GM21360 (cell line): ENCODE data around the gene SNX5.

Experiments used
- ATAC-seq: cut with Tn5 transposase; IDR thresholded peaks from one replicate; pipeline ENCODE4 v1.9.1; 2021; ENCODE audit warnings: mild to moderate bottlenecking, moderate library complexity; ENCODE audit not compliant: unreplicated experiment

Gene SNX5

GRCh38 chr20:17921774-17922173 is 46.8 kb downstream of the SNX5 start:
- no peak for ATAC-seq

GRCh38 chr20:17919149-17919548 is 49.4 kb downstream of the SNX5 start:
- ATAC-seq, result no peak

GRCh38 chr20:17917832-17918618 is 50.6 kb downstream of the SNX5 start:
- no peak for ATAC-seq

- no peak for ATAC-seq
Measured at GRCh38 chr20:17916433-17916891, 52.1 kb downstream of the SNX5 start.

DNA sequence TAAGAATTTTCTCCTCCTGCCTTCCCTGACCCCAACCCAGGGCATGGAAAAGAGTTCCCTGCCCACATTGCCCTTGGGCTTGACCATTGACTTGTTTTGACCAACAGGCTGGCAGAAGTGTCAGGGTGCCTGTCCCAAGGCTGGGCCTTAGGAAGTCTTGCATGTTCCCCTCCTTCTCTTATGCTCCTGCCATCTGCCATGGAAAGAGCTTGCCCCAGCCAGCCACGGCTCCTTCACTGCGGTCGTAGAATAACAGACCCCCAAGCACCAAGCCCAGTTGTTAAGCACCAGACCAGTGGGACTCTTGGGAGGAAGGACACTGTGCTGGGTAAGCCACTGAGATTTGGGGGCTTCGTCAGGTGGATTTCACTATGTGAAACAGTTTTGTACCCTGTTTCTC is 53.6 kb downstream of the SNX5 start:
- no peak for ATAC-seq

DNA sequence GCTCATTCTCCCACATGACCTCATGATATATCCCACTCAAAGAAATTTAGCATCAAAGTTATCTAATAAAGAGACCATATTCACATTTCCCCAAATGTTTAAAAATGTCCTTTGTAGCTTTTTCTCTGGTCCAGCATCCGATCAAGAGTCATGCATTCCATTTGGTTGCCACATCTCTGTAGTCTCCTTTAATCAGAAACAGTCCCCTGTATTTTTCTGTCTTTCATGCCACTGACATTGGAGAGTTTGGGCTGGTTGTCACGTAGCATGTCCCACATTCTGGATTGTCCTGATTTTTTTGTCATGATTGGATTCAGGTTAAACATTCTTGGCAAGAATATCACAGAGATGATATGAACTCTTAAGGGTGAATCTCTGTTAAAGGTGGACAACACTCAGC is 55.7 kb downstream of the SNX5 start:
- no peak for ATAC-seq

- no peak for ATAC-seq
Measured at GRCh38 chr20:17911927-17912326, 56.7 kb downstream of the SNX5 start.

DNA sequence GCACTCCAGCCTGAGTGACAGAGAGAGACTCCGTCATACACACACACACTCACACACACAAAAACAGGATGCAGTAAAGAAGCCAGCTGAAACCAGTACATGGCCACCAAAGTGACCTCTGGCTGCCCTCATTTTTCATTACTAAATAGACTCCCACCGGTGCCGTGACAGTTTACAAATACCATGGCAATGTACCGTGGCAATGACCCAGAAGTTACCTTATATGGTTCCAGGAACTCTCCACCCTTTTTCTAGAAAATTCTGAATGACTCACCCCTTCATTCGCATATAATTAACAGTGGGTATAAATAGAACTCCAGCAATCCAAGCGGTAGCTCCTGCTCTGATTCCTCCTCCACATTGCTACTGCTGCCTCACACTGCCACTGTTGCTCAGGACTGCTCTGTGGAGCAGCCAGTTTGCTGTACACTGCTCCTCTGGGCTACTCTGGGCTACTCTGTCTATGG is 57.7 kb downstream of the SNX5 start:
- no peak for ATAC-seq

DNA sequence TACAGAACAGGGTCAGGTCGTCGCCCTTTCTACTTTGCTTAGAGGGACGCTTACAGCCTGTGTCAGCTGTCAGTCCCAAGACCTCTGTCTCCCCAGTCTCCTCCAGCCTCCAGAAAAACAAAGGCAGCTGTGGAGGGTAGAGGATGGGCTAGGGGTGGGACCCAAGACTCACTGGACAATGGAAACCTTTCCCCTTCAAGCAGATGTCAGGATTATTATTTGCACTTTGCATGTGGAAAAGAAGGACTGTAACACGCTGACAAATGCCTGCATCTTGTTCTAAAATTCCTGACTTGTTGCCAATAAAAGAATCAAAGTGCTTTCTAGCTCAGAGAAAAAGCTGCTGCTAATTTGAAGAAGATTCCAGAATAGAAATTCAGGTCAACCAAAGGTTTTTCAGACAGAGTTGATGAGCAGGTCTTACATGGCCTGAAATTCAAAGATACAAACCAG is 58.7 kb downstream of the SNX5 start:
- no peak for ATAC-seq

DNA sequence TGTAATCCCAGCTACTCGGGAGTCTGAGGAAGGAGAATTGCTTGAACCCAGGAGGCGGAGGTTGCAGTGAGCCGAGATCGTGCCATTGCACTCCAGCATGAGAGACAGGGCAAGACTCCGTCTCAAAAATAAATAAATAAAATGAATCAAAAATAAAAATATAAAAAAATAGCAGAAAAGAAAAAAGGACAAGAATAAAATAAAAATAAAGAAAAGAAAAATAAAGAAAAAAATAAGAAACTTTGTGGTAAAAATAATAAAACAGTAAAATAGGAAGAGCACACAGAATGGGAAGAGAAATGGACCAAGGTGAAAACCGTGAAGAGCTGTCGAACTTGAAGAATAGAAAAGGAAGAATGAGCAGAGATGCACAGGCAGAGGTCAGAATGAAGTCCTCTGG is 63.0 kb downstream of the SNX5 start:
- ATAC-seq, result no peak

DNA sequence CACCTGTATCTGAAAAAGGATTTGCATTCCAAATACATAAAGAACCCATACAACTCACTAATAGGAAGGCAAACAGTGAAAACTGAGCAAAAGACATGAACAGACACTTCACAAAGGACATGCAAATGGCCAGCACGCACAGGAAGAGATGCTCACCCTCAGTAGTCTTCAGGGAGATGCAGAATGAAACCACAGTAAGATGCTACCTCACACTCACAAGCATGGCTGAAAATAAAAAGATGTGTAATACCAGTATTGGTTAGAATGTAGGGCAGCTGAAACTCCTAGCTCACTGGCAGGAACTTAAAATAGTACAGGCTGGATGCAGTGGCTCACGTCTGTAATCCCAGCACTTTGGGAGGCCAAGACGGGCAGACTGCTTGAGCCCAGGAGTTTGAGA is 64.6 kb downstream of the SNX5 start:
- ATAC-seq, result peak; percentile 80

DNA sequence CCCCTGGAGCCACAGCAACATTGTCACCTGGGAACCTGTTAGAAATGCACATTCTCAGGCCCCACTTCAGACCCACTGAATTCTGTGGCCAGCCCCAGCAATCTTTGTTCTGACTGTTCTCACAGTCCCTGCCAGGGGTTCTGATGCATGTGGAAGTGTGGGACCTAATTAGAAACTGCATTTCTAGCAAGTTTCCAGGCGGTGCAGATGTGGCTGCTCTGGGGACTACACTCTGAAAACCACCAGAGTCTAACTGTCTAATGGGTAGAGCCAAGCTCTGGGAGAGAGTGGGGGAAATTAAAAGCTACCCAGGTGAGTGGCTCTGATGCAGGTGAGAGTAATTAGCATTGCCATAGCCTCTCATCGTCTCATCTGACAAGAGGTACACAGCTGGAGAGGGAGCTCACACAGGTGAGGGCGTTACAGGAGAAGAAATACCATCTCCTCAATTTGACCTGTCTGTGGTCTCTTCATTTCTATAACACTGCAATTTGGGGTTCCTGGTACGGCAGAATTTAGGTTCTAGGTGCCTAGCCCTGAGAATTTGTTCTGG is 66.0 kb downstream of the SNX5 start:
- no peak for ATAC-seq

GRCh38 chr20:17901971-17902370 is 66.6 kb downstream of the SNX5 start:
- no peak for ATAC-seq

DNA sequence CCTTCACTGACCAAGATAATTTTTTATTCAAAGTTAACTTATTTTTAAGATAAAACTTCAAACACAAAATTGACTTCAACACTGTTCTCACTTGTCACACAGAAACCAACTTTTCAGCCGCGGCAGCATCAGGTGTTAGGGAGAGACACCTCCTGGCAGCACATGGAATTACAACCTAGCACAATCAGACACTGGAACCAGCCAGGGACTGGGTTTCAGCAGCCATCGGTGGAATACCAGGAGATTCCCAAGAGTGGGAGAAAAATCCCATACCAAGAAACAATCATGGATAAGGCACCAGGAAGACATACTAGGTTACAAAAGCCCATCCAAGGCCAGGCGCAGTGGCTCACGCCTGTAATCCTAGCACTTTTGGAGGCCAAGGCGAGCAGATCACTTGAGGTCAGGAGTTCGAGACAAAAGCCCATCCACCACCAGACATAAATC is 70.0 kb downstream of the SNX5 start:
- no peak for ATAC-seq

DNA sequence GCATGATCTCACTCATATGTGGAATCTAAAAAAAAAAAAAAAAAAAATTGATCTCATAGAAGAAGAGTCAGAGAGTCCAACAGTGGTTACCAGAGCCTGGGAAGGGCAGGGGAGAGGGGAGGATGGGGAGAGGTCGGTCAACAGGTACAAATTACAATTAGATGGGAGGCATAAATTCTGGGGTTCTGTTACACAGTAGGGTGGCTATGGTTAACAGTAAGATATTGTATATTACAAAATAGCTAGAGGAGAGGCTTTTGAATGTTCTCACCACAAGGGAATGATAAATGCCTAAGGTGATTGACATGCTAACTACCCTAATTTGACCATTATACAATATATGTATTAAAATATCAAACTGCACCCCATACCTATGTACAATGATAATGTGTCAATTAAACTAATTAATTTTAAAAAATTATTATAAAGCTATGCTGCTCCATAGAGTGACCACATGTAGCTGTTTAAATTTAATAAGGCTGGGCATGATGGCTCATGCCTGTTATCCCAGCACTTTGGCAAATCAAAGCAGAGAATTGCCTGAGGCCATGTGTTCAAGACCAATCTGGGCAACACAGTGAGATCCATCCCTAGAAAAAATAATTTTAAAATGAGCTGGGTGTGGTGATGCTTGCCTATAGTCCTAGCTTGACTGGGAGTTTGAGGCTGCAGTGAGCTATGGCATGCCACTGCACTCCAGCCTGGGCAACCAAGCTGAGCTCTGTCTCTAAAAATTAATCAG is 70.9 kb downstream of the SNX5 start:
- ATAC-seq, result no peak

DNA sequence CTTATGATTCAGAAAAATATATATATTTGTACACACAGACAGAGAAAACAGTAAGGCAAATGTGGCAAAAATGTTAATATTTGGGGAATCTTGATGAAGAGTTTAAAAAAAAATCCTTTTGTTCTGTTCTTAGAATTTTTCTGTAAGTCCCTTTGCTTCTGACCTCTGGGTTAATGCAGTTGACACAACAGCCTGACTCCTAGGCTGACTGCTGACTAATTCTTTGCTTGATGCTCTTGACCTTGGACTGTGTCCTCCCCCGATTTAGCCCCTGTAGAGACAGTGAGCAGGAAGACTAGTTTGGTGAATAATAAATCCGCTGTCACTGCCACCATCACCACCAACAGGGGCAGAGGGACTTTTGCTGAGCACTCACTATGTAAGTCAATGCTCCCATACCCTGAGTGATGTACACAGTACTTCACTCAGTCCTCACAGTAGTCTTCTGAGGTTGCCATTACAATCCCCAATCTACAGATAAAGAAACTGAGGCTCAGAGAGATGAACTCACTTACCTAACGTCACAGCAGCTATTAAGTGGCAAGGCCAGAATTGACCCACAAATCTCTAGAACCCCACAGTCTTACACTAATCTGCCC is 71.7 kb downstream of the SNX5 start:
- peak; percentile 37 for ATAC-seq

DNA sequence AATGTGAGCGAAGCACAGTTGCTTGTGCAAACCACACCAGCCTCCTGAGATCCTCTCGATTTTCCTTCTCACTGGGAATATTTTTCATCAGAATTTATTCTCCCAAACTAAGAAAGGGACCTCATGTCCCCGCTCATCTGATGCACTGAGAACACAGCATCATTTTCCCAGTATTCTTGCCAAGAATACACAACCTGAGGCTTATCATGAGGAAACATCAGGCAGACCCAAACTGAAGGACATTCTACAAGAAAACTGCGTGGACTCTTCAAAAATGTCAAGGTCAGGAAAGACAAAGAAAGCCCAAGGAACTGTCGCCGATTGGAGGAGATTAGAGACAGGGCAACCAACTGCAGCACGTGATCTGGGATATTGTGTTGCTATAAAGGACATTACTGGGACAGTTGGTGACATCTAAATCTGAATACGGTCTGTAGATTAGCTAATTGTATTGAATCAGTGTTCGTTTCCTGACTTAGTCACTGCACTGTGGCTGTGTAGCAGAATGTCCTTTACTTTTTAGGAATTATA is 72.3 kb downstream of the SNX5 start:
- ATAC-seq, result no peak

DNA sequence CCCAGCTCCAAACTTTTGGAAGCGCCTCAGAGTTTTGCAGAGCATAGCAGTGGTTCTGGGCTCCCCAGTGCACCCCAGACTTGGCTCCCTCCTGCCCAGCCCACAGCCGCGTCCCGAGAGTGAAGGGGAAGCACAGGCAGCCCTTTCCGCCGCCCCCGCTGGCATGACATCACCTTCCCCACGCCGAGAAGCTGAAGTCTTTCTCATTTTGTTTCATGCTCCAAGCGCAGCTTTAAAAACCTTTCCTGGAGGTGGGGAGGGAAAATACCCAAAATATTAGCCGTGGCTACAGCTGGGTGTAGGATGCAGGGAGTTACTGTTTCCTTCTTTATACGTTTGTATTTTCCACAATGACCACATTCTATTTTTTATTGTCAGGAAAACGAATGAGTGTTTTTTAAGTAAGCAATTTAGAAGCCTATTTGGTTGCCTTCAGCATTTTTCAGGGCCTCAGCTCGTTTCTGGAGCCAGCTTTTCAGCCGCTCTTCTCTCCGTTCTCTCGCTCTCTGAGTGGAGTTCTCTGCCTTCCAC is 72.9 kb downstream of the SNX5 start:
- ATAC-seq, result peak; percentile 57

- no peak for ATAC-seq
Measured at GRCh38 chr20:17893445-17893844, 75.1 kb downstream of the SNX5 start.

DNA sequence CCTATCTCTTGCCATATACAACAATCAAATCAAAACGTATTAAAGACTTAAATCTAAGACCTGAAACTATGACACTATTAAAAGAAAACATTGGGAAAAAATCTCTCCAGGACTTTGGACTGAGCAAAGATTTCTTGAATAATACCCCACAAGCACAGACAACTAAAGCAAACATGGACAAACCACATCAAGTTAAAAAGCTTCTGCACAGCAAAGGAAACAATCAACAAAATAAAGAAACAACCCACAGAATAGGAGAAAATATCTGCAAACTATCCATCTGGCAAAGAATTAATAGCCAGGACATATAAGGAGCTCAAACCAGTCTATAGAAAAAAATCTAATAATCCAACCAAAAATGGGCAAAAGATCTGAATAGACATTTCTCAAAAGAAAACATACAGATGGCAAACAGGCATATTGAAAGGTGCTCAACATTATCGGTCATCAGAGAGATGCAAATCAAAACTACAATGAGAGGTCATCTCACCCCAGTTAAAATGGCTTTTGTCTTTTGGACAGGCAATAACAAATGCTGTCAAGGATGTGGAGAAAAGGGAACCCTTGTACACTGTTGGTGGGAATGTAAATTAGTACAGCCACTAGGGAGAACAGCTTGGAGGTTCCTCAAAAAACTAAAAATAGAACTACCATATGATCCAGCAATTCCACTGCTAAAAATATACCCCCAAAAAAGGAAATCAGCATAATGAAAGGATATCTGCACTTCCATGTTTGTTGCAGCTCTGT is 76.2 kb downstream of the SNX5 start:
- no peak for ATAC-seq
